OCI-LY7 (cell line): ENCODE results near the gene COL20A1. TPM values are rescaled to one million over a fixed set of nuclear protein-coding genes. Genes with fewer than 3 reads are reported as not detected.

ENCODE experiments used
- BruUV-seq: library from RNA; stranded (reverse); fragments of 400-500 nt; replicated peaks from 2 replicates; lab custom pipeline; 2021; lab: Mats Ljungman, UMichigan
- CTCF ChIA-PET: fragments of 300-600 bp; sonication (Branson Sonifier 250); formaldehyde crosslinking; loops from one replicate; lab custom pipeline; 2022; ENCODE audit warnings: antibody characterized with exemption; ENCODE audit not compliant: unreplicated experiment; lab: Charles Lee
- POLR2A ChIA-PET: fragments of 300-600 bp; sonication (Branson Sonifier 250); formaldehyde crosslinking; loops from one replicate; lab custom pipeline; 2022; ENCODE audit warnings: antibody characterized with exemption; lab: Charles Lee
- DNase-seq: peaks from one replicate; pipeline ENCODE4 v3.0.0-alpha.2; 2015; ENCODE audit warnings: low spot score
- H2AFZ ChIP-seq: fragments of 200-600 bp; sonication (generic), shearing (Covaris generic); 2 replicates; pipeline ENCODE4 v1.6.1; 2014; ENCODE audit warnings: mild to moderate bottlenecking, antibody characterized with exemption, low read length, moderate library complexity
- H3K27ac ChIP-seq: fragments of 200-600 bp; sonication (generic); 2 replicates; pipeline ENCODE4 v1.5.1; 2014; ENCODE audit warnings: mixed run types, low read depth, mild to moderate bottlenecking, moderate library complexity, low read length, inconsistent platforms; ENCODE audit not compliant: poor library complexity, severe bottlenecking
- H3K36me3 ChIP-seq: fragments of 200-600 bp; sonication (generic); 2 replicates; pipeline ENCODE4 v1.6.1; 2014; ENCODE audit warnings: mild to moderate bottlenecking, antibody characterized with exemption, low read length, moderate library complexity, mixed read lengths; ENCODE audit not compliant: insufficient read depth
- H3K4me1 ChIP-seq: fragments of 200-600 bp; sonication (generic); 2 replicates; pipeline ENCODE4 v1.5.1; 2014; ENCODE audit warnings: mild to moderate bottlenecking, low read length; ENCODE audit not compliant: insufficient read depth, poor library complexity, severe bottlenecking
- H3K4me2 ChIP-seq: fragments of 200-600 bp; sonication (generic); 2 replicates; pipeline ENCODE4 v1.6.1; 2014; ENCODE audit warnings: mild to moderate bottlenecking, low read length
- H3K4me3 ChIP-seq: fragments of 200-600 bp; sonication (generic); 2 replicates; pipeline ENCODE4 v1.5.1; 2014; ENCODE audit warnings: mild to moderate bottlenecking, low read depth, low read length; ENCODE audit not compliant: poor library complexity, severe bottlenecking
- H3K79me2 ChIP-seq: fragments of 200-600 bp; sonication (generic); 2 replicates; pipeline ENCODE4 v1.6.1; 2016; ENCODE audit warnings: low read depth, mild to moderate bottlenecking, low read length, moderate library complexity, mixed read lengths; ENCODE audit not compliant: insufficient read depth
- H3K9me2 ChIP-seq: fragments of 200-600 bp; sonication (generic); 2 replicates; pipeline ENCODE4 v1.6.1; 2016; ENCODE audit warnings: mild to moderate bottlenecking, low read length, mixed read lengths; ENCODE audit not compliant: insufficient read depth
- H3K9me3 ChIP-seq: fragments of 200-600 bp; sonication (generic); 2 replicates; pipeline ENCODE4 v1.6.1; 2014; ENCODE audit warnings: mild to moderate bottlenecking, mixed run types, low read length, mixed read lengths
- H4K20me1 ChIP-seq: fragments of 200-600 bp; sonication (generic); 2 replicates; pipeline ENCODE4 v1.6.1; 2014; ENCODE audit warnings: mild to moderate bottlenecking, antibody characterized with exemption, low read length, moderate library complexity, mixed read lengths; ENCODE audit not compliant: insufficient read depth
- EZH2phosphoT487 ChIP-seq: fragments of 200-600 bp; sonication (generic); IDR thresholded peaks from 2 replicates; pipeline ENCODE4 v1.6.1; 2018; ENCODE audit warnings: low read depth, borderline replicate concordance, mild to moderate bottlenecking, mixed run types, antibody characterized with exemption, low read length, moderate library complexity, mixed read lengths
- intact Hi-C: fragments of 100-400 bp; cut with micrococcal nuclease; formaldehyde crosslinking; loops from one replicate; pipeline ENCODE4 v1.10.0; 2022; ENCODE audit not compliant: unreplicated experiment
- total RNA-seq, 2 experiments: library from RNA; depleted of rRNA in 1 of 2; stranded (reverse); fragments of >200 nt in 1 of 2; shearing (Covaris generic) in 1 of 2; gene quantifications; 2 replicates each; pipeline ENCODE4 v1.2.3, GENCODE V29; 2014 to 2022
- TF ChIP-seq, protein P1 (sequence below): fragments of 200-600 bp; sonication (generic); conservative IDR thresholded peaks from 2 replicates; pipeline ENCODE4 v1.5.1; 2014; ENCODE audit warnings: mild to moderate bottlenecking, antibody characterized with exemption, low read length, moderate library complexity, mixed read lengths

The COL20A1 gene
- total RNA-seq, 2 experiments from 2014 or later = 0.15 TPM; not detected in 1

DNA sequence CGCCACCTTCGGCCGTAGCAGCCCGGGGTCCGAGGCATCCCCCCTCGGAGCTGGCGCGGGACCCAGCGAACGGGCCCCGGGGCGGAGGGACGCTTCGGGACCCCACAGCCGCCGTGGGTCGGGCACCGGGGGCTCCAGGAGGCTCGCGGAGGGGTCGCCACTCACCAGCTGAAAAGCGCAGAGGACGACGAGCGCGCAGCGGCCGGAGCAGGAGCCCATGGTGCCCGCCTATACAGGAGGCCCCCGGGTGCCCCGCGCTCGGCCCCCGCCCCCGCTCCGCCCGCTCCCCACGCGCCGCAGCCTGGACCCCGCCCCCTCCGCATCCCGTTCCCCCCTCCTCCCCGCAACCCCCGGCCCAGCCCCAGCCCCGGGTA is 38.8 kb upstream of the COL20A1 start, which contains the start of gene NKAIN4:
Gene NKAIN4, minus strand, starts transcription at position 232 of the 374 bp plus-strand sequence. Its CDS starts 13 bp downstream, at position 219.
- CTCF ChIA-PET = no interaction called here
- H2AFZ ChIP-seq = no peak within 1 kb of the TSS
- H3K27ac ChIP-seq = no peak within 1 kb of the TSS

DNA sequence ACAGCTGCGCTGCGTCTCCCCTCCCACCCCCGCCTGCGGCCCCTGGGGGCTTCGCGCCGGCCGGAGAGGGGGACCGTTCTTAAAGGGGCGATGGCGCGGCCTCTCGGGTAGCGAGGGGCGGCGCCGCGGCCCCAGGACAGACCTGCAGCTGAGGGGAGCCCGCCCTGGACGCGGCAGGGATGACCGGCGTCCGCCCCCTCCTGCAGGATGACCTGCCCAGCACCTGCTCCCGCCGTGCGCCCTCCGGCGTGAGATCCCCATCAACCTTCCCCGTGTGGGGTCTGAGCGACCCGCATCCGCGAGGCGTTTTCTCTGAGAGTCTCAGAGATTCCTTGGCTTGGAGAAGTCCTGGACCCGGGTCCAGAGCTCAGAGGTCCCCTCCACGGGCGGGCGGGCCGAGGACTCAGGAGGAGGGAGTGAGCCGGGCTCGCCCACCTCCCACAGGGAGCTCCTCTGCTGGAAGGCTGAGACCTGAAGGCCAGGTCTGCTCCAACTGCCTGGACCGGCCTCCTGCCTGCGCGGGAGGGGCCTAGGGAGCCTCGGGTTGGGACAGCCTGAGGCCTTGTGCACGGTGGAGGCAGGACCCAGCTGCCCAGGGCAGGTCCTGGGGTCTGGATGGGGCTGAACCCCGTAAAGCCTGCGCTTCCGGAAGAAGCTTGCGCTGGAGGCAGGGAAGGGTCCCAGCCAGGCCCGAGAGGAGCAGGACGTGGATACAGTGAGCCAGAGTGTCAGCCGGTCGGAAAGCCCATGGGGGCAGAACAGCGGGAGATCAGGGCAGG is 38.2 kb upstream of the COL20A1 start:
- no peak for TF ChIP-seq EZH2phosphoT487
- TF ChIP-seq, protein P1, sequence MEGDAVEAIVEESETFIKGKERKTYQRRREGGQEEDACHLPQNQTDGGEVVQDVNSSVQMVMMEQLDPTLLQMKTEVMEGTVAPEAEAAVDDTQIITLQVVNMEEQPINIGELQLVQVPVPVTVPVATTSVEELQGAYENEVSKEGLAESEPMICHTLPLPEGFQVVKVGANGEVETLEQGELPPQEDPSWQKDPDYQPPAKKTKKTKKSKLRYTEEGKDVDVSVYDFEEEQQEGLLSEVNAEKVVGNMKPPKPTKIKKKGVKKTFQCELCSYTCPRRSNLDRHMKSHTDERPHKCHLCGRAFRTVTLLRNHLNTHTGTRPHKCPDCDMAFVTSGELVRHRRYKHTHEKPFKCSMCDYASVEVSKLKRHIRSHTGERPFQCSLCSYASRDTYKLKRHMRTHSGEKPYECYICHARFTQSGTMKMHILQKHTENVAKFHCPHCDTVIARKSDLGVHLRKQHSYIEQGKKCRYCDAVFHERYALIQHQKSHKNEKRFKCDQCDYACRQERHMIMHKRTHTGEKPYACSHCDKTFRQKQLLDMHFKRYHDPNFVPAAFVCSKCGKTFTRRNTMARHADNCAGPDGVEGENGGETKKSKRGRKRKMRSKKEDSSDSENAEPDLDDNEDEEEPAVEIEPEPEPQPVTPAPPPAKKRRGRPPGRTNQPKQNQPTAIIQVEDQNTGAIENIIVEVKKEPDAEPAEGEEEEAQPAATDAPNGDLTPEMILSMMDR = no peak
- no peak overlapping the region for H3K4me3 ChIP-seq
- H3K4me1 ChIP-seq = no peaks in the 10 kb centered on the region
- no peak overlapping the region for H2AFZ ChIP-seq
- H3K9me2 ChIP-seq = no peaks in the 10 kb centered on the region
- no peaks in the 10 kb centered on the region for H3K36me3 ChIP-seq
- no peak overlapping the region for H3K4me2 ChIP-seq
- intact Hi-C loops = no loop called here
- H3K79me2 ChIP-seq = no peaks in the 10 kb centered on the region
- BruUV-seq = no TSS peak
- ChIA-PET POLR2A (no interaction called here), CTCF (no interaction called here)
- H3K27ac ChIP-seq = no peak overlapping the region
- no peak for DNase-seq
- no peaks in the 10 kb centered on the region for H3K9me3 ChIP-seq
- no peaks in the 10 kb centered on the region for H4K20me1 ChIP-seq

More for the DNA sequence above, 38.8 kb upstream of the COL20A1 start, which contains the start of gene NKAIN4:
- Histone ChIP-seq H3K4me2 (no peak within 1 kb of the TSS), H3K9me3 (no peaks in the 10 kb centered on the region), H3K79me2 (no peaks in the 10 kb centered on the region), H3K36me3 (no peaks in the 10 kb centered on the region), H4K20me1 (no peaks in the 10 kb centered on the region), H3K9me2 (no peaks in the 10 kb centered on the region), H3K4me3 (no peak within 1 kb of the TSS), H3K4me1 (no peaks in the 10 kb centered on the region)
- intact Hi-C loops = no loop called here
- no peak for DNase-seq
- TF ChIP-seq, protein P1 = no peak
- TF ChIP-seq EZH2phosphoT487 = no peak
- POLR2A ChIA-PET = no interaction called here
- BruUV-seq = no TSS peak
